Measurements from ENCODE around the gene RC3H2.

Gene RC3H2

DNA sequence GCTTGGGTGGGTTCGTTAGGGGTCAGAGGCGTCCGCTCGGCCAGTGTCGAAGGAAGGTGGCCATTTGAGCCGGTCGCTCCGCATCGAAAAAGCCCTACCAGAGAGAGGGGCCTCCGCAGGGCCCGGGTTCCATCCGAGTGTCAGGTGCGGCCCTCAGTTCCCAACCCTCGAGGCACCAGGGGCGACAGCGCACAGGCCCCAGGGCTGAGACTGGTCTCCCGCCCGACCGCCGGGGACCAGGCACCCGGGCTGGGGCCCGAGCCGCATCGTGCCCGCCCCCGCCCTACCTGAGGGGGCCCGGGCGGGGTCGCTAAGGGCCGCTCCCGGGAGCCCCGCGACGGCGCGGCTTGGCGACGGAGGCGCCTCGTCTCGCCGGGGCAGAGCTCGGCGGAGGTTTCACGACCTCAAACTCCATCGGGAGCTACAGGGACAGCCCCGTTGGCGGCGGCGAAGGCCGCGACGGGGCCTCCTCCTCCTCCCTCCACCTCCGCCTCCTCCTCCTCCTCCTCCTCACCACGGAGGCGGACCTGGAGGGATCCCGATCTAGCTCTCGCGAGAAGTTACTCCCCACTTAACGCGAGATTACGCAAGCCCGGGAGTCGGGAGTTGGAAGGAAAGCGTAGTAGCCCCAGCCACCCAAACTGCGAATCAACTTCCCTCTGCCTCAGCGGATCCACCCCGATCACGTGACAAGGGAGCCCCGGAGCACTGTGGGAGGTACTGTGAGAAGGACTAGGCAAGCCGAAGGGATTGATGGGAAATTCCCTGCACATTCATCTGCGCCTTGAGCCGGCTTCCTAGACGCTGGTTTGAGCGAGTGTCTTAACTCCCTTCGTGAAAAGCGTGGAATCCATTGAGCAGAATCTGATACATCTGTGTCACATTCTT lies at the start of gene RC3H2:
Gene RC3H2, minus strand, starts transcription at position 537 of the 888 bp plus-strand sequence. CDS start 7,850 bp downstream, outside the sequence.
- DNase-seq (ENCODE audit: low read depth), result peak; percentile 87

DNA sequence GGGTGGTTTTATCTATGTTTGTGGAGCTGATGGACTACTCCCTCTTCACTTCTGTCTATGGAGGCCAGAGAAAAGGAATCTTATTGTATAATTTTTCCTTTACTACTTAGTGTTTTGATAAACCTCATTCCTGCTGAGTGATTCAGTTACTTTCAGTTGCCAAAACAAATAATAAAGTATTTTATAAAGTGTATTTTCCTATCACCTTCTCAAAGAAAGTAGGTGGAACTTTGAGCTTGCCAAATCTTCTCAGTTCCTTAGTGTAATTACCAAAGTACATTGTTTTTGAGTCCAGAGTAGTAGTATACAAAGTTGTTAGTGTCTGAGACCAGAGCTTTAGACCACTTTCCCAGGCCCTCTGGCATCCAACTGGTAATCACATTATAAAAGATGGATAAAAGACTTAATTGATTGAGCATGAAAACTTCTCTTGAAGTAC lies 49.1 kb upstream of the RC3H2 start:
- no peak for DNase-seq (ENCODE audit: low read depth)

- DNase-seq (ENCODE audit: low read depth), result no peak
These were observed 45.9 kb upstream of the RC3H2 start for GRCh38 chr9:122951056-122951455.

DNA sequence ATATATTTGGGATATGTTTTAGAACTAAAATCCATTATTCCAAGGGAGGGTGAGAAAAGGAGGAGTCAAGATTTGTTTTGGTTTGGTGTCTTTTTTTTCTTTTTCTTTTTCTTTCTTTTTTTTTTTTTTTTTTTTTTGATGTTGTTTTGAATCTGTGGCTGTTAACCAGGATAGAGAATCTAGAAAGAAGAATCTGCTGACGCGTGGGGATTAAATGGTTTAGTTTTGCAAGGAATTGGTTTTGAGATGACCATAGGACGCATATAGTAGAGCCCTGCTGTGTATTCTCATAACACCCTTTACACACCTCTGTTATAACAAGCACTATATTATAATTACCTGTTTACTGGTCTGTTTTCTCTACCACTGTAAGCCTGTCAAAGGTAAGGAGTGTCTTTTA lies 45.1 kb upstream of the RC3H2 start:
- no peak for DNase-seq (ENCODE audit: low read depth)

- DNase-seq (ENCODE audit: low read depth), result no peak
These were observed 44.5 kb upstream of the RC3H2 start for GRCh38 chr9:122949696-122950095.

GRCh38 chr9:122948313-122948712 lies 43.2 kb upstream of the RC3H2 start:
- no peak for DNase-seq (ENCODE audit: low read depth)

DNA sequence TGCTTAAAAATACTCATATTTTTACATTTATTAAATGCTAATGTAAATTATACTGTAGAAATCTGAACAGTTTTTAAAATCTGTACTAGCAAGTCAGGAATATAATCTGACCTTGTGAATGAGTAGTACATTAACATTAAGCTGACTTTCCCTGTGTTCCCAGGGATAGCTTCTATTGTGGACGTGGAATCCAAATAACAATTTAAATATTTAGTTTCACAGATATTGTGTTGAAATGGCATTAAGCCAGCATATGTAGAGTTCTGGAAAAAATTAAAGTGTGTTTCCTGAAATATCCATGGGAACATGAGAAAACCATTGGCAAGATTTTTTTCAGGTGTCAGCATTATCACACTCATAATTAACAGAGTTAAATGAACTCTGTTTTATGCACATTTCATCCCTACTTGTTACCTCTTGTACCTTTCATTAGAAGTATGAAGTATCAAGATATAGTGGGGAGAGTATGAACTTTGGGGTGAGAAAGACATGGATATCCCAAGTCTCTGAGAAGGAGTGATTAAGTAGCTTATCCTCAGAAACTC lies 41.4 kb upstream of the RC3H2 start:
- DNase-seq (ENCODE audit: low read depth), result no peak

DNA sequence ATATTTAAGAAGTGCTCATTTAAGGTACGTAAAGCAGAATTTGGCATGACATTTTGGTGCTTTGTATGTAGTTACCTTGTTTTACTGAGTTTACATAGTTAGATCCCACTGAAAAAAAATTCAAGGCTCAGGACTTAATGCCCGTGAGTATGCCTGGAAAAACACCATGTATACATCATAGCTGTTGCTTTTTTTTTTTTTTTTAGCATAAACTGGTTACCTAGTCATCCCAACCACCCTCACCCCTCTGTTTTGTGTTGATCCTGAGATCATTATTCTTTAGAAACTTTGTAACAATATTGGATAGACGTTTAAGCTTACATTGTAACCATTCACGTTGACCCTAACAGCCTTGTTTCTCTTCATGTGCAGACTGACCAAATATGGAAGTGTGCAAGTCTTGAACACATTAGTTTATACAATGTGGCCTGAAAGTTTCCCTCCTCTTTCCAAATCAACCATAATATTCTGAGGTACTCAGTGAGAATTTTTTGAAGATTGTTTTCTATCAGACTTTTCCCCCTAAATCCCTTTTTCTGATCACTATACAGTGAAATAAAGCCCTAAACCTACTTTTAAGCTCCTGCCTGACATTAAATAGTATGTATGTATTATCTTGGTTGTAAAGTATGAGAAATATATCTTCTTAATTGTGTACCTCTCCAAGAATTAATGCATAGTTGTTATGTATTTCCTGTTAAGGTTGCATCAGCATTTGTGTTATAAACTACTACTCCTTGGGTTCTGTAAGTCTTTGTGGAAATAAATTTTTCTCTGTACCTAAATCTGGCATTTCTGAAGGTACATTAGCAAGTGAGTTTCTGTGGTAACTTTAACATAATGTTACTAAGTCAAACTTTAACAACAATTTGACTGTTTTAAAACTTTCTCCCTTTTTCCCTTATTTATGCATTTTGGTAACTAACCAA lies 40.1 kb upstream of the RC3H2 start:
- DNase-seq (ENCODE audit: low read depth), result no peak

- no peak for DNase-seq (ENCODE audit: low read depth)
These were observed 36.5 kb upstream of the RC3H2 start for GRCh38 chr9:122941582-122942234.

- DNase-seq (ENCODE audit: low read depth), result peak; percentile 99
These were observed 35.8 kb upstream of the RC3H2 start, which contains the start of gene RABGAP1 for GRCh38 chr9:122940749-122941581. RABGAP1 (plus strand) TSS chr9:122941020; CDS start chr9:122957060, 16,040 bp downstream.

DNA sequence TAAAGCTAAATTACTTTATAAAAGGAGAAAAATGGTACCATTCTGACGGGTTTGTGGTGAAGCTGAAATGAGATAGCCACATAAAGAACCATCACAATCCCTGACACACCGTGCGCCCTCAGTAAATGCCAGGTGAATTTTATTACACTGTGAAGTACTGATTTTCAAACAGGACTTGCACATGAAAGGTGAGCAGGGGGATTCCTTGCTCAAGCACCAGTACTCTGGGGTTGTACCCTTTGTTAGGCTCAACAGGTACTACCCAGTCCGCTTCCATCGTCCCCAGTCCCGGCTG lies 35.2 kb upstream of the RC3H2 start:
- no peak for DNase-seq (ENCODE audit: low read depth)

DNA sequence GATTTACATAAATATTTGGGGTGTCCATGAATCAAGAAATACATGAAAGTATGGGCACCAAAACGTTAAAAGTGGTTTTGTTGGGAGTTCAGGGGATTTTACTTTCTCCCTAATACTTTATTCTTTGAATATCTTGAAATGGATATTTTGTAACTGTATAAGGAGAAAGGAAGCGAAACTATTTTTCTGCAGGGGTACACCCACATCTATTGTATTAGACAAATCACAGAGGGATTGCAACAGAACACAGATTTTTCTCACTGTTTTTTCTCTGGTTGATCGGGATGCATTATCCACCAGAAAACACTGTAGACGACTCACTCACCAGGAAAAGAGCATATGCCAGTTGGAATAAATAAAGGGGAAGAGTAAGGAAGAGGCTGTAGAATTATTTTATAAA lies 34.4 kb upstream of the RC3H2 start:
- DNase-seq (ENCODE audit: low read depth), result no peak

DNA sequence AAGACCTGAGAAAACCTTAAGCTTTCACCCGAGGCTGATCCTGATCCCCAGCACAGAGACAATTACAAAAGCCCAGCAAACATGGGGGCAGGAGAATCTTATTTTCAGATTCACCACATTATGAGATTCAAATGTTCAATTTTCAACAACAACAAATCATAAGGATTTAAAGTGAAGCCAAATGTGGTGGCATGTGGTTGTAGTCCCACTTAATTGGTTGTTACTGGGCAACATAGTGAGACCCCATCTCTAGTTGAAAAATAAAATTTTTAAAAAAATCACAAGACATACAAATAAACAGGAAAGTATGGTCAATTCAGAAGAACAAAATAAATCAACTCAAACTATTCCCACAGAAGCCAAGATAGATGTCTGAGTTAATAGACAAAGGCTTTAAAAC lies 31.7 kb upstream of the RC3H2 start:
- no peak for DNase-seq (ENCODE audit: low read depth)

DNA sequence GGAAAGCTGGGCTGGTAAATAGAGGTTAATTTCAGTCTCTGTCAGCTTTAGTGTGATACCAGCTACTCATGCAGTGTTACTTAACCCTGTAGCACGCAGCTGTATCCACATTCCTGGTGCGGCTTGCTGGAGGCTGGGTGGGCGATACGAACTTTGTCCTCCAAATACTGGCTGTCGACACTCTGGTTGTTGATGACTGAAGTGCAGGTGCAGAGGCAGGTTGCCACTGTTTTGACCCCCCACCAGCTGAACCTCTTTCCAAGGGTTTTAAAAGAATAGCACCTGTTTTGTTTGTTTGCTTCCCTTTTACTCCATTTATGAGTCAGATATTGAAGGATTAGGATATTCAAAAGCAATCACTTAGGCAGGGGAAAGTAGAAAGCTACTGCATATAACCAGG lies 31.3 kb upstream of the RC3H2 start:
- no peak for DNase-seq (ENCODE audit: low read depth)

GRCh38 chr9:122931226-122932121 lies 26.3 kb upstream of the RC3H2 start, which contains the start of gene ZBTB26:
ZBTB26 (minus strand) TSS chr9:122931512; CDS start chr9:122919934, 11,578 bp downstream.
- peak; percentile 80 for DNase-seq (ENCODE audit: low read depth)

GRCh38 chr9:122930541-122931225 lies 25.5 kb upstream of the RC3H2 start:
- peak; percentile 9 for DNase-seq (ENCODE audit: low read depth)

DNA sequence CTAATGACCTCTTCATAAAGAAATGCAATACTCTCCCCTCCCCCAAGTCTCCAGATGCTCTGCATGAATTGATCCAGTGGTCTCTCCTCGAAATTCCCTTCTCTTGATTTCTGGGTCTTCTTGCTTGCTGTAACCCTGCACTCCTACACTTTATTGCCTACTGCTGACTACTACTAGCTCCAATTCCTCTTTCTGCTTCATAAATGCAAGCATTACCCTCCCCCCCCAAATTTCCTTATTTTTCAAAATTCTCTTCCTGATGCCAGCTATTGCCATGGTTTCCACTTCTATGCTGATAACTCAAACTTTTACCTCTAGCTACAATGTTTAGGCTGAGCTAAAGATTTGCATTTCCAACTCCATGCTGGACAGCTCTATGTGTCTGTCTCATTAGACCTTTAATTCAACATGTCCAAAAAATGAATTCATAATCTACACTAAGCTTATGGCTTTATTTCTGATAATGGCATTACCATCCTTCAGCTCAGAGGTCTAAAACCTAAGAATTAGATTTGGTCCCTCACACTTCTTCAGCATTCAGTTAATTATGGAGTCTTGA lies 24.7 kb upstream of the RC3H2 start:
- no peak for DNase-seq (ENCODE audit: low read depth)

DNA sequence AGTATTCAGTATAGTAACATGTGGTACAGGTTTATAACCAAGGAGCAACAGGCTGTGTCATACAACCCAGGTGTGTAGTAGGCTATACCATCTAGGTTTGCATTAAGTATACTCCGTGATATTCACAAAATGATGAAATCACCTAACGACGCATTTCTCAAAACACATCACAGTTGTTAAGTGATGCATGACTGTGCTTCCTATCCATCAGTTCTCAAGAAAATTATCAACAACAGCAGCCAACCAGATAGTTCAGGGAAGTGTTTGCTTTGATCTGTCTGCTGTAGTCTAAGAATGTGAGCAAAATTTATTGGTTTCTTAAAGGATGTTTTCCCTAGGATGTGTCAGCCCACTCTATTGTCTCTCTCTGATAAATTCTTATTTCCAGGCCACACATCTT lies 18.8 kb upstream of the RC3H2 start:
- DNase-seq (ENCODE audit: low read depth), result no peak

- DNase-seq (ENCODE audit: low read depth), result no peak
These were observed 17.6 kb upstream of the RC3H2 start for GRCh38 chr9:122922713-122923112.

Measured in activated T-cell treated with anti-CD3 and anti-CD28 coated beads for 1 hour (primary cell).